ENCODE measurements around the gene STX10. TPM values are rescaled to one million over a fixed set of nuclear protein-coding genes. Genes with fewer than 3 reads are reported as not detected.

Gene STX10
- total and polyA plus RNA-seq, 9 of the 15 experiments (the other 6 are each of a cell fraction or from before 2014, with no cell fraction given) = 0.51 to 66.3 (median 31.0) TPM

- TF ChIP-seq REST (IDR thresholded peaks at IDR 0.05; ENCODE audit: borderline replicate concordance) (peak; percentile 3; the same call in 1 of the 2 replicates), REST (CRISPR knock-in tag; IDR thresholded peaks at IDR 0.05; ENCODE audit: low read depth) (no peak; the same call in 1 of the 2 replicates), NFIC (IDR thresholded peaks at IDR 0.05) (peak; percentile 82), WHSC1 (IDR thresholded peaks at IDR 0.05; ENCODE audit: low read length) (no peak), ZNF592 (IDR thresholded peaks at IDR 0.05) (no peak), GATAD2A (IDR thresholded peaks at IDR 0.05) (no peak), ZNF766 (CRISPR knock-in tag; conservative IDR thresholded peaks at IDR 0.05) (0 out of 2 replicates have a peak, but pooled peaks have one; percentile 28), BRD4 (IDR thresholded peaks at IDR 0.05) (no peak), KDM1A (IDR thresholded peaks at IDR 0.05) (no peak), NRF1 (conservative IDR thresholded peaks at IDR 0.05 in 1 of 2, IDR thresholded peaks at IDR 0.05 in 1 of 2) (peak; percentile 81 to 84), MEIS2 (IDR thresholded peaks at IDR 0.05; ENCODE audit: partially characterized antibody) (peak; percentile 63), ZBTB12 (CRISPR knock-in tag; IDR thresholded peaks at IDR 0.05) (peak; percentile 89), ZBTB49 (CRISPR knock-in tag; IDR thresholded peaks at IDR 0.05; ENCODE audit: borderline replicate concordance) (no peak)
These were observed 2.9 kb upstream of the STX10 start (continued) for GRCh38 chr19:13152974-13153568.

Data from K562 (cell line).